CD4-positive, alpha-beta T cell (primary cell): ENCODE measurements around the gene PIK3R2. TPM values are rescaled to one million over a fixed set of nuclear protein-coding genes. Genes with fewer than 3 reads are reported as not detected.
"Not testable (repeated sequence)": the region's sequence is repeated elsewhere in the genome, so short reads cannot be mapped to it uniquely, and the experiment has no call there.

Experiments
- ATAC-seq: fragments of 200-7000 bp; cut with Tn5 transposase; one replicate; pipeline ENCODE4 v1.10.0; 2022; ENCODE audit warnings: mild to moderate bottlenecking; ENCODE audit not compliant: poor library complexity
- CTCF ChIA-PET: fragments of 350-600 bp; sonication (Branson Sonifier 250); formaldehyde crosslinking; loops from one replicate; lab custom pipeline; 2021; ENCODE audit warnings: antibody characterized with exemption, inconsistent platforms; lab: Charles Lee
- POLR2A ChIA-PET: fragments of 350-600 bp; sonication (Branson Sonifier 250); formaldehyde crosslinking; loops from one replicate; lab custom pipeline; 2021; ENCODE audit warnings: antibody characterized with exemption, inconsistent platforms; lab: Charles Lee
- DNase-seq, 14 experiments: peaks; one replicate each; pipeline ENCODE4 v3.0.0-alpha.2; 2013 to 2020; ENCODE audit warnings: mixed read lengths in 2 of 14
- H3K27ac ChIP-seq, 2 donors: one replicate each; pipeline versions ENCODE4 v1.5.1 to v1.7.0; 2013; ENCODE audit warnings: low read length in 2 of 2, low read depth in 1 of 2, mild to moderate bottlenecking in 1 of 2
- H3K27me3 ChIP-seq, 2 experiments: 1 replicate in 1 of 2; 2 replicates in 1 of 2; pipeline versions ENCODE4 v1.6.1 to v1.7.0; 2013; ENCODE audit warnings: low read length in 2 of 2, control low read depth in 1 of 2, mild to moderate bottlenecking in 1 of 2, moderate library complexity in 1 of 2; ENCODE audit not compliant: insufficient read depth in 2 of 2, control insufficient read depth in 1 of 2
- H3K36me3 ChIP-seq: one replicate; pipeline ENCODE4 v1.6.1; 2013; ENCODE audit warnings: low read length, control low read depth; ENCODE audit not compliant: insufficient read depth
- H3K4me1 ChIP-seq: one replicate; pipeline ENCODE4 v1.6.1; 2013; ENCODE audit warnings: low read length, control low read depth; ENCODE audit not compliant: insufficient read depth
- H3K4me3 ChIP-seq: one replicate; pipeline ENCODE4 v1.5.1; 2013; ENCODE audit warnings: mild to moderate bottlenecking, low read length, moderate library complexity
- H3K9me3 ChIP-seq, 2 experiments: 1 replicate in 1 of 2; 2 replicates in 1 of 2; pipeline versions ENCODE4 v1.6.1 to v1.7.0; 2013; ENCODE audit warnings: low read length in 2 of 2, mild to moderate bottlenecking in 2 of 2, control low read depth in 1 of 2, moderate library complexity in 1 of 2; ENCODE audit not compliant: control insufficient read depth in 1 of 2, insufficient read depth in 1 of 2
- H3K27ac Mint-ChIP-seq: one replicate; pipeline ENCODE4 v1.8.0; 2020; ENCODE audit warnings: mixed read lengths
- H3K27me3 Mint-ChIP-seq: one replicate; pipeline ENCODE4 v1.8.0; 2021; ENCODE audit warnings: mixed read lengths
- H3K36me3 Mint-ChIP-seq: one replicate; pipeline ENCODE4 v1.8.0; 2021; ENCODE audit warnings: low read depth, mixed read lengths
- H3K4me1 Mint-ChIP-seq: one replicate; pipeline ENCODE4 v1.8.0; 2021; ENCODE audit warnings: low read depth, mixed read lengths
- H3K4me3 Mint-ChIP-seq: one replicate; pipeline ENCODE4 v1.8.0; 2020; ENCODE audit warnings: mild to moderate bottlenecking, mixed read lengths
- H3K9me3 Mint-ChIP-seq: one replicate; pipeline ENCODE4 v1.8.0; 2020; ENCODE audit warnings: mixed read lengths
- intact Hi-C, 2 experiments: fragments of 100-400 bp; cut with DNase I in 1 of 2; cut with micrococcal nuclease in 1 of 2; formaldehyde crosslinking; loops; one replicate each; pipeline versions ENCODE4 v1.15.1 to v1.9.0; 2023 to 2025; cut with DNase I, micrococcal nuclease
- total RNA-seq, 174 experiments: library from RNA in 2 of 174; stranded (reverse) in 2 of 174; gene quantifications; one replicate each; pipeline ENCODE4 v1.2.3 and lab custom pipeline; 2021 to 2026
- TF ChIP-seq, protein P1 (sequence below): fragments of 200-600 bp; IDR thresholded peaks from one replicate; pipeline ENCODE4 v1.8.0; 2022; ENCODE audit warnings: antibody characterized with exemption, mild to moderate bottlenecking

PIK3R2 gene
- total RNA-seq, 2 experiments from 2014 or later = 4.6 to 5.6 TPM

DNA sequence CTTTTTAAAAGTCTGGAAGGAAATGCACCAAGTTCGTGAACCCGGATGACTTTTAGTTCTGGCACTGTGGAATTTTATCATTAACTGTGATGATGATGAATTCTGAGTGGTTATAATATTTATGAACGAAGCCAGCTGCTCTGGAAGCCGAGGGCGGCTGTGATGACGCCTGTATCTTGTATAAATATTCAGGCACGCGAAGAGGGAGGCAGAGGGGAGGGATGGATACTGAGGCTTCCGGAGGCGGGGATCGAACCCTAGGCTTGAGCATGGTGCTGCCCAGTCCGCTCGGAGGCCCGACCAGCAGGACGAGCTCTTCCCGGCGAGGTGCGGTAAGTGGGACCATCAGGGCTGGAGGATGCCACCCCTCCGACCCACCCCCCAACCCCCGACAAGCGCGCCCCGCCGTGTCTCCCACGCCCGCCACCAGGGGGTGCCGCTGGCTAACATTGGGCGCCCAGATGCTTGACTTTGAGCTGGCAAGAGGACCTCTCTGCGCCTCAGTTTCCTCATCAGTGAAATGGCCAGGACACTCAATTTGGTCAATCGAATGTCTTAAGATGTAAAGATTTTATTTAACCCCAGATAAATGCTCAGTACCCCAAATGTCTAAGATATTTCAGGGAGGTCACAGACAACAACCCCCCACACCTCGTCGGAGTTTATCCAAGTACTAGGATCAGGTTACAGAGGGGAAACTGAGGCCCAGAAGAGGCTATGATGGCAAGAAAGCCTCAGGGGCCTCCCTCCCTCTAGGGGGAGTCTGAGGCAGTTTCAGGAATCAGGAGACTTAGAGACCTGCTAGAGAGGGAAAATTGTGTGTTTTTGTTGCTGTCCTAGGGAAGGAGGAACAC, 55.4 kb downstream of the PIK3R2 start:
- CTCF ChIA-PET = interaction anchor here (0.6 to 3.2 kb wide), 12 partner anchors 16 to 491 kb away, joined by 3 to 19 read pairs (median 4); partner anchors contain the start of gene MPV17L2
- H3K27me3 Mint-ChIP-seq = peaks cover 14% of the 10 kb centered on the region

DNA sequence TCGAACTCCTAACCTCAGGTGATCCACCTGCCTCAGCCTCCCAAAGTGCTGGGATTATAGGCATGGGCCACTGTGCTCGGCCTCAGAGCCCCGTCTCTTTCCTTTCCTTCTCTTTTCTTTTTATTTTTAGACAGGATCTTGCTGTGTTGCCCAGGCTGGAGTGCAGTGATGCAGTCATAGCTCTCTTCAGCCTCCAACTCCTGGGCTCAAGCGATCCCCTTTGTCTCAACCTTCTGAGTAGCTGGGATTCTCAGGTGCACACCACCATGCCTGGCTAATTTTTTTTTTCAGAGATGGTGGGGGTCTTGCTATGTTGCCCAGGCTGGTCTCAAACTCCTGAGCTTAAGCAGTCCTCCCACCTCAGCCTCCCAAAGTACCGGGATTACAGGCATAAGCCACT, 56.9 kb downstream of the PIK3R2 start:
- H3K9me3 Mint-ChIP-seq, H3K4me3 Mint-ChIP-seq, H3K27me3 ChIP-seq, H3K4me3 ChIP-seq, H3K9me3 ChIP-seq, H3K36me3 Mint-ChIP-seq, H3K27ac ChIP-seq, DNase-seq, ATAC-seq, H3K27ac Mint-ChIP-seq, H3K36me3 ChIP-seq, H3K4me1 Mint-ChIP-seq: not testable (repeated sequence)
- H3K4me1 ChIP-seq = peaks cover 11% of the 10 kb centered on the region
- ChIA-PET POLR2A (interaction anchor here (0.5 kb wide), 1 partner anchor 683 kb away, joined by 3 read pairs; a partner anchor contains a TSS), CTCF (interaction anchor here (3.2 kb wide), 1 partner anchor 42 kb away, joined by 19 read pairs; no protein-coding TSS in a partner anchor)
- peaks cover 14% of the 10 kb centered on the region for H3K27me3 Mint-ChIP-seq
- intact Hi-C loops = loop anchor here in 1 of 2 experiments (5.0 kb wide), 1 partner anchor 117 kb away; no protein-coding TSS in a partner anchor

More for the DNA sequence above, 55.4 kb downstream of the PIK3R2 start:
- DNase-seq (peak in 13 of 14 experiments; percentile 33 to 75 (median 49)), ATAC-seq (no peak)
- peaks cover 7% of the 10 kb centered on the region for H3K36me3 Mint-ChIP-seq
- intact Hi-C loops = loop anchor here (1.0 to 5.0 kb wide), 4 partner anchors 43 to 203 kb away; no protein-coding TSS in a partner anchor
- H3K4me1 Mint-ChIP-seq = peaks cover 5% of the 10 kb centered on the region
- TF ChIP-seq, protein P1, sequence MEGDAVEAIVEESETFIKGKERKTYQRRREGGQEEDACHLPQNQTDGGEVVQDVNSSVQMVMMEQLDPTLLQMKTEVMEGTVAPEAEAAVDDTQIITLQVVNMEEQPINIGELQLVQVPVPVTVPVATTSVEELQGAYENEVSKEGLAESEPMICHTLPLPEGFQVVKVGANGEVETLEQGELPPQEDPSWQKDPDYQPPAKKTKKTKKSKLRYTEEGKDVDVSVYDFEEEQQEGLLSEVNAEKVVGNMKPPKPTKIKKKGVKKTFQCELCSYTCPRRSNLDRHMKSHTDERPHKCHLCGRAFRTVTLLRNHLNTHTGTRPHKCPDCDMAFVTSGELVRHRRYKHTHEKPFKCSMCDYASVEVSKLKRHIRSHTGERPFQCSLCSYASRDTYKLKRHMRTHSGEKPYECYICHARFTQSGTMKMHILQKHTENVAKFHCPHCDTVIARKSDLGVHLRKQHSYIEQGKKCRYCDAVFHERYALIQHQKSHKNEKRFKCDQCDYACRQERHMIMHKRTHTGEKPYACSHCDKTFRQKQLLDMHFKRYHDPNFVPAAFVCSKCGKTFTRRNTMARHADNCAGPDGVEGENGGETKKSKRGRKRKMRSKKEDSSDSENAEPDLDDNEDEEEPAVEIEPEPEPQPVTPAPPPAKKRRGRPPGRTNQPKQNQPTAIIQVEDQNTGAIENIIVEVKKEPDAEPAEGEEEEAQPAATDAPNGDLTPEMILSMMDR = peak; percentile 72
- Histone ChIP-seq H3K4me3 (no peak overlapping the region), H3K4me1 (peaks cover 21% of the 10 kb centered on the region), H3K27ac (no peak overlapping the region), H3K9me3 (no peaks in the 10 kb centered on the region), H3K36me3 (no peaks in the 10 kb centered on the region), H3K27me3 (no peaks in the 10 kb centered on the region)
- no peak overlapping the region for H3K4me3 Mint-ChIP-seq
- no peaks in the 10 kb centered on the region for H3K9me3 Mint-ChIP-seq
- H3K27ac Mint-ChIP-seq = no peak overlapping the region
- POLR2A ChIA-PET = interaction anchor here (0.6 to 1.2 kb wide), 4 partner anchors 15 to 72 kb away, joined by 3 read pairs; partner anchors contain the start of gene MPV17L2

DNA sequence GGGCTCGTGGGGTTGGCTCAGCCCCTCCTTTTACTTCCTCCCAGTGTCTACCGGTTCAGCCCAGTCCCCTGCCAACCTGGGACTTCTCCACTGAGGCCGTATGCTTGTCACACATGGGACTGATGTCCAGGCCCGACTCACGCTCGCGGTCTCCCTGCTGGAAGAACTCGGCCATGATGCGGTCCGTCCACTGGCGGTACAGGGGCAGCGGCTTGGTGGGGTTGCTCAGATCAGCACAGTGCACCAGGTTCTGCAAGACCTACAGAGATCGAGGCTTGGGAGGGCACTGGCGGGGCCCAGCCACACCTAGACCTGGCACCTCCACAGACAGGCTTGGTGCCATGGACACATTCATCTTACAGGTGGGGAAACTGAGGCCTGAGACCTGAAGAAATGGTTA, 58.7 kb downstream of the PIK3R2 start:
- Histone ChIP-seq H3K4me1 (peaks cover 3% of the 10 kb centered on the region), H3K27ac (no peak overlapping the region), H3K9me3 (no peaks in the 10 kb centered on the region), H3K4me3 (no peak overlapping the region), H3K27me3 (no peaks in the 10 kb centered on the region), H3K36me3 (no peaks in the 10 kb centered on the region)
- no peaks in the 10 kb centered on the region for H3K4me1 Mint-ChIP-seq
- ATAC-seq (no peak), DNase-seq (no peak)
- H3K4me3 Mint-ChIP-seq = no peak overlapping the region
- H3K9me3 Mint-ChIP-seq = no peaks in the 10 kb centered on the region
- TF ChIP-seq, protein P1 = no peak
- no peak overlapping the region for H3K27ac Mint-ChIP-seq
- ChIA-PET POLR2A (no interaction called here), CTCF (no interaction called here)
- no peaks in the 10 kb centered on the region for H3K36me3 Mint-ChIP-seq
- intact Hi-C loops = no loop called here
- peaks cover 17% of the 10 kb centered on the region for H3K27me3 Mint-ChIP-seq
